Measurements from ENCODE around the gene ZNF525. TPM values are rescaled to one million over a fixed set of nuclear protein-coding genes. Genes with fewer than 3 reads are reported as not detected.
"Not testable (repeated sequence)": the region's sequence is repeated elsewhere in the genome, so short reads cannot be mapped to it uniquely, and the experiment has no call there.

ZNF525 gene
- total RNA-seq, 2 experiments from 2014 or later = 23.2 to 26.0 TPM

DNA sequence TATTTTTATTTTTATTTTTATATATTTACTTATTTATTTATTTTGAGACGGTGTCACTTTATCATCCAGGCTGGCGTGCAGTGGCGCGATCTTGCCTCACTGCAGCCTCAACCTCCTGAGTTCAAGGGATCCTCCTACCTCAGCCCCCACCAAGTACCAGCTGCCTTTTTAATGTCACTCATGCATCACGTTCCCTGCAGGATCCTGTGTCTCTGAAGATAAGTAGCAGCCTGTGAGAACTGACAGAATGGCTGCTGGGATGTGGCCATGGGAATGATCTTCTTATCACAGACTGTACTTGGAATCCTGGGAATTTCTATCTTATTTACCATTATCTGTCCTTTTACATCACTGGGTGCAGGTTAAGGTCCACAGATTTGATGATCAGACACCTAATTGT, 57.0 kb downstream of the ZNF525 start:
- Mint-ChIP-seq H3K9me3 (peaks cover 7% of the 10 kb centered on the region), H3K4me3 (no peak overlapping the region), H3K27ac (no peak overlapping the region), H3K36me3 (ENCODE audit: low read depth) (peaks cover 6% of the 10 kb centered on the region), H3K4me1 (ENCODE audit: low read depth) (peaks cover 3% of the 10 kb centered on the region), H3K27me3 (peaks cover 1% of the 10 kb centered on the region)
- POLR2A ChIA-PET = no interaction called here
- no peak for TF ChIP-seq CTCF (IDR thresholded peaks at IDR 0.05)
- intact Hi-C loops (cut with micrococcal nuclease) = no loop called here
- ATAC-seq (no peak), DNase-seq (no peak)
- CTCF ChIA-PET = no interaction called here

- CTCF ChIA-PET; H3K9me3 Mint-ChIP-seq; ATAC-seq; H3K27me3 Mint-ChIP-seq; H3K4me1 Mint-ChIP-seq (ENCODE audit: low read depth); H3K36me3 Mint-ChIP-seq (ENCODE audit: low read depth); POLR2A ChIA-PET; H3K27ac Mint-ChIP-seq; DNase-seq; intact Hi-C loops (cut with micrococcal nuclease); H3K4me3 Mint-ChIP-seq: not testable (repeated sequence)
Observed at GRCh38 chr19:53423074-53423473, 57.6 kb downstream of the ZNF525 start.

DNA sequence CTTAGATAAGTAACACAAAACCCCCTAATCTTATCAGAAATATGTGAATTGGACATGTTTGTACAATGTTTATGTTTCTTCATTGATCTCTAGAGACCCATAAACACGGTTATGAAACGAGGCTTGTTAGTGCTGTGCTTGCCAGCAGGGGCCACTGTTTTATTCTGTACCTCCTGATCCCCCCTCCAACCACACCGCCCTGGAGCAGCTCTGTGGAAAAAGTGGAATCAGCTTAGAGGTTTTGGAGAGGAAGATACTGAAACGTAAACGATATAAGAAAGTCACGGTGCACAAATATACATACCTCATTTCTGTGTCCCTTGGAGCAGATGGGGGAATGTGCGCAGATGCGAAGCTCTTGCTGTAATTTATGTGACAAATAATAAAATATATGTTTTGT, 58.2 kb downstream of the ZNF525 start:
- H3K4me1 Mint-ChIP-seq (ENCODE audit: low read depth); H3K27ac Mint-ChIP-seq; CTCF ChIA-PET; POLR2A ChIA-PET; H3K27me3 Mint-ChIP-seq; H3K36me3 Mint-ChIP-seq (ENCODE audit: low read depth); H3K4me3 Mint-ChIP-seq; DNase-seq; H3K9me3 Mint-ChIP-seq: not testable (repeated sequence)
- intact Hi-C loops (cut with micrococcal nuclease) = loop anchor here (2.0 kb wide), 1 partner anchor 323 kb away; no protein-coding TSS in a partner anchor
- peak; percentile 37 for ATAC-seq

- H3K36me3 Mint-ChIP-seq (ENCODE audit: low read depth) = no peaks in the 10 kb centered on the region
- TF ChIP-seq CTCF (IDR thresholded peaks at IDR 0.05) = peak; percentile 84
- H3K4me1 Mint-ChIP-seq (ENCODE audit: low read depth) = peaks cover 3% of the 10 kb centered on the region
- ChIA-PET POLR2A (interaction anchor here (0.7 to 1.2 kb wide), 3 partner anchors 29 to 114 kb away, joined by 3 read pairs; no protein-coding TSS in a partner anchor), CTCF (interaction anchor here (0.7 to 1.8 kb wide), 20 partner anchors 9 to 599 kb away, joined by 3 to 13 read pairs (median 3); no protein-coding TSS in a partner anchor)
- peaks cover 3% of the 10 kb centered on the region for H3K27me3 Mint-ChIP-seq
- DNase-seq = peak; percentile 80
- intact Hi-C loops (cut with micrococcal nuclease) = loop anchor here (2.0 kb wide), 1 partner anchor 322 kb away; no protein-coding TSS in a partner anchor
- no peak overlapping the region for H3K27ac Mint-ChIP-seq
- peak; percentile 89 for ATAC-seq
- H3K4me3 Mint-ChIP-seq = no peak overlapping the region
- H3K9me3 Mint-ChIP-seq = no peaks in the 10 kb centered on the region
Observed at GRCh38 chr19:53424968-53425597, 59.6 kb downstream of the ZNF525 start.

DNA sequence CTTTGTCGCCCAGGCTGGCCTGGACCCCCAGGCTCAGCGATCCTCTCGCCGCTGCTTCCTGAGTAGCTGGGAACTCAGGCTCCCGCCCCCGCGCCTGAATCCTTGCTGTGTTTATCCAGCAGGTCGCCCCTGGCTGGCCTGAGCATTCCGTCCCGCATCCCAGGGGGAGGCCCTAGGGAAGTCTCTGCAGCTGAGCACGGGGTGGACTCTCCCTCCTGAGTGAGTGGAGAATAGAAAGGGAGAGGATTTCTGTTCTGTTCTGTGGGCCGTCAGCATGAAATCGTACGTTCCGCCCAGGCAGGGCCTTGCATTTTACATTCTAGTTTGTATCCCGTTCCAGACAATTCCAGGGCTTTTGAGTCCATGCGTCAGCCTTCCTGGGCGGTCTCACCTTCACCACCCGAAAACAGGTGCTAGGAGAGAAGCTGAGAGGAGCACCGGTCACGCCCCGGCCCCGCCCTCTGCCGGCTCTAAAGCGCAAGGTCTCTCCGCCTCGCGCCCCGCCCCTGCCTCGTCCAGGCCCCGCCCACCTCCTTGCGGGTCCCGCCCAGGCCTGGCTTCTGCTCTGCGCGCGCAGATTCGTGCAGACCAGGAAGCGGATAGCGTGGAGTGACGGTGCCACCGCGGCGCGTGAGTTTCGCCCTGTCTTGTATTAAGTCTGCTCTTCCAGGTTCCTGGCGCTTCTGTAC, 66.0 kb downstream of the ZNF525 start, which contains the start of gene ZNF761:
ZNF761 (plus strand) TSS at position 586 of the 689 bp plus-strand sequence. CDS start 15,285 bp downstream, outside the sequence.
- peak; percentile 40 for TF ChIP-seq CTCF (IDR thresholded peaks at IDR 0.05)
- Mint-ChIP-seq H3K27me3 (peaks cover 2% of the 10 kb centered on the region), H3K9me3 (peaks cover 6% of the 10 kb centered on the region), H3K36me3 (ENCODE audit: low read depth) (peaks cover 39% of the 10 kb centered on the region), H3K27ac (peak within 1 kb of the TSS; percentile 91), H3K4me3 (peak within 1 kb of the TSS; percentile 96), H3K4me1 (ENCODE audit: low read depth) (peaks cover 38% of the 10 kb centered on the region)
- intact Hi-C loops (cut with micrococcal nuclease) = no loop called here
- POLR2A ChIA-PET = interaction anchor here (1.1 kb wide), 1 partner anchor 122 kb away, joined by 3 read pairs; no protein-coding TSS in a partner anchor
- DNase-seq (peak; percentile 97), ATAC-seq (peak; percentile 100)
- CTCF ChIA-PET = interaction anchor here (0.8 to 1.9 kb wide), 3 partner anchors 105 to 361 kb away, joined by 3 to 5 read pairs (median 4); no protein-coding TSS in a partner anchor

All from activated CD8-positive, alpha-beta T cell treated with anti-CD3 and anti-CD28 coated beads for 36 hours (primary cell).